Ovary (tissue), 3 donors: ENCODE results near the gene ANG.

Source experiments
- EP300 ChIP-seq: sonication (generic); formaldehyde crosslinking; IDR thresholded peaks from one replicate; pipeline ENCODE4 v1.6.1; 2017; ENCODE audit warnings: antibody characterized with exemption
- TF ChIP-seq, protein P1 (sequence below), 3 donors: fragments of 450-650 bp in 2 of 3; fragments of 200-600 bp in 1 of 3; IDR thresholded peaks; one replicate each; pipeline versions ENCODE4 v1.5.1 to v1.8.0; 2016 to 2022; ENCODE audit warnings: antibody characterized with exemption in 3 of 3, mild to moderate bottlenecking in 1 of 3
- donor health status: DM: no; HTN: no; CAD: no.

DNA sequence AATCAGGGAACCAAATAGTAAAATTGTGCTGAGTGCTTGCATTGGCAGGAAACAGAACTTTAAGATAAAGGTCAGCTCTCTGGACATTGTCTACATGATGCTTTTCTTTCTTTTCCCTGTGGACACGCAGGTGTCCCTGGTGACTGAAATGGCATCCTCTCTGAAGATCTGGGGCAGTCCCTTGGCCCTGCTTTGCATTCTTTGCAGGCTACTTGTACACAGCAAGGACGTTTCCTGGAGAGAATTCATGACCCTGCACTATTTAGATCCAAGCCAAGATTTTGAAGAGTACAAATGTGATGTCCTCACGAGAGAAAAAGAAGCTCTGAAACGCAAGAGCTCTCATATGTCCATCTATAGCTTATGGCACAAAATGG lies 45.9 kb downstream of the ANG start:
- TF ChIP-seq, protein P1, sequence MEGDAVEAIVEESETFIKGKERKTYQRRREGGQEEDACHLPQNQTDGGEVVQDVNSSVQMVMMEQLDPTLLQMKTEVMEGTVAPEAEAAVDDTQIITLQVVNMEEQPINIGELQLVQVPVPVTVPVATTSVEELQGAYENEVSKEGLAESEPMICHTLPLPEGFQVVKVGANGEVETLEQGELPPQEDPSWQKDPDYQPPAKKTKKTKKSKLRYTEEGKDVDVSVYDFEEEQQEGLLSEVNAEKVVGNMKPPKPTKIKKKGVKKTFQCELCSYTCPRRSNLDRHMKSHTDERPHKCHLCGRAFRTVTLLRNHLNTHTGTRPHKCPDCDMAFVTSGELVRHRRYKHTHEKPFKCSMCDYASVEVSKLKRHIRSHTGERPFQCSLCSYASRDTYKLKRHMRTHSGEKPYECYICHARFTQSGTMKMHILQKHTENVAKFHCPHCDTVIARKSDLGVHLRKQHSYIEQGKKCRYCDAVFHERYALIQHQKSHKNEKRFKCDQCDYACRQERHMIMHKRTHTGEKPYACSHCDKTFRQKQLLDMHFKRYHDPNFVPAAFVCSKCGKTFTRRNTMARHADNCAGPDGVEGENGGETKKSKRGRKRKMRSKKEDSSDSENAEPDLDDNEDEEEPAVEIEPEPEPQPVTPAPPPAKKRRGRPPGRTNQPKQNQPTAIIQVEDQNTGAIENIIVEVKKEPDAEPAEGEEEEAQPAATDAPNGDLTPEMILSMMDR (IDR thresholded peaks at IDR 0.05): no peak
- TF ChIP-seq EP300: no peak
